Measurements from ENCODE around the gene FBLN2. TPM values are rescaled to one million over a fixed set of nuclear protein-coding genes. Genes with fewer than 3 reads are reported as not detected.

The FBLN2 gene
- polyA plus RNA-seq, 3 donors: 0.08 TPM; not detected in 2

DNA sequence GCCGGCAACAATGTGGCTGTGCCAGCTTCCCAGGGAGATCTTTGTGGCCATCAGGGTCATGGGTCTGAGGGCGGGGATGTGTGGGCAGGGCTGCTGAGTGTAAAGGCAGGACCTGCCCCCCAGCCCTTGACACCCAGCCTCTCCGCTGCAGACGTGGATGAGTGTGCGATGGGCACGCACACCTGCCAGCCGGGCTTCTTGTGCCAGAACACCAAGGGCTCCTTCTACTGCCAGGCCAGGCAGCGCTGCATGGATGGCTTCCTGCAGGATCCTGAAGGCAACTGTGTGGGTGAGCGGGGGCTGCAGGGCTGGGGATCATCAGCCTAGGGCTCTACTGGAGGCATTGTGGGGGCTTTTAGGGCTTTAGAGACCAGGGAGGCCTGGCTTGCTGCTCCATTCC lies 78.8 kb downstream of the FBLN2 start:
- Histone ChIP-seq H3K9ac (ENCODE audit: insufficient read depth, low read length, poor library complexity, severe bottlenecking) (no peak overlapping the region), H3K9me3 (replicated peaks in 1 of 2; ENCODE audit: control insufficient read depth in 1 of 2, insufficient read depth in 1 of 2, low read length in 2 of 2) (no peaks in the 10 kb centered on the region), H2AFZ (ENCODE audit: insufficient read depth, low read depth, low read length, poor library complexity, severe bottlenecking) (no peak overlapping the region), H3K4me2 (replicated peaks; ENCODE audit: extremely low read depth, low read length, poor library complexity, severe bottlenecking) (no peak overlapping the region), H4K20me1 (ENCODE audit: insufficient read depth, low read length) (no peaks in the 10 kb centered on the region), H3K36me3 (replicated peaks in 1 of 2; ENCODE audit: control insufficient read depth in 1 of 2, insufficient read depth in 2 of 2, low read length in 2 of 2) (no peaks in the 10 kb centered on the region), H3K27me3 (ENCODE audit: control insufficient read depth in 2 of 2, insufficient read depth in 2 of 2, low read length in 2 of 2) (no peaks in the 10 kb centered on the region), H3K4me1 (ENCODE audit: control insufficient read depth in 1 of 2, insufficient read depth in 2 of 2, low read length in 2 of 2) (no peaks in the 10 kb centered on the region), H3K4me3 (replicated peaks in 1 of 3; ENCODE audit: low read depth in 2 of 3, low read length in 3 of 3) (no peak overlapping the region), H3K79me2 (ENCODE audit: insufficient read depth, low read length) (no peaks in the 10 kb centered on the region), H3K27ac (ENCODE audit: low read depth in 1 of 2, low read length in 2 of 2) (no peak overlapping the region)
- WGBS (ENCODE audit: insufficient coverage): 98% methylated on average over 7 of the region's 9 CpGs
- no peak overlapping the region for H3K4me3 Mint-ChIP-seq
- no peaks in the 10 kb centered on the region for H3K36me3 Mint-ChIP-seq
- H3K27me3 Mint-ChIP-seq (ENCODE audit: low read depth in 3 of 3): peaks cover 0 to 7% (median 1%) of the 10 kb centered on the region in 3 donors
- intact Hi-C loops (cut with micrococcal nuclease): no loop called here
- no peaks in the 10 kb centered on the region for H3K9me3 Mint-ChIP-seq
- DNase-seq: no peak
- H3K27ac Mint-ChIP-seq: no peak overlapping the region
- no peaks in the 10 kb centered on the region for H3K4me1 Mint-ChIP-seq
- TF ChIP-seq, protein P1, sequence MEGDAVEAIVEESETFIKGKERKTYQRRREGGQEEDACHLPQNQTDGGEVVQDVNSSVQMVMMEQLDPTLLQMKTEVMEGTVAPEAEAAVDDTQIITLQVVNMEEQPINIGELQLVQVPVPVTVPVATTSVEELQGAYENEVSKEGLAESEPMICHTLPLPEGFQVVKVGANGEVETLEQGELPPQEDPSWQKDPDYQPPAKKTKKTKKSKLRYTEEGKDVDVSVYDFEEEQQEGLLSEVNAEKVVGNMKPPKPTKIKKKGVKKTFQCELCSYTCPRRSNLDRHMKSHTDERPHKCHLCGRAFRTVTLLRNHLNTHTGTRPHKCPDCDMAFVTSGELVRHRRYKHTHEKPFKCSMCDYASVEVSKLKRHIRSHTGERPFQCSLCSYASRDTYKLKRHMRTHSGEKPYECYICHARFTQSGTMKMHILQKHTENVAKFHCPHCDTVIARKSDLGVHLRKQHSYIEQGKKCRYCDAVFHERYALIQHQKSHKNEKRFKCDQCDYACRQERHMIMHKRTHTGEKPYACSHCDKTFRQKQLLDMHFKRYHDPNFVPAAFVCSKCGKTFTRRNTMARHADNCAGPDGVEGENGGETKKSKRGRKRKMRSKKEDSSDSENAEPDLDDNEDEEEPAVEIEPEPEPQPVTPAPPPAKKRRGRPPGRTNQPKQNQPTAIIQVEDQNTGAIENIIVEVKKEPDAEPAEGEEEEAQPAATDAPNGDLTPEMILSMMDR (IDR thresholded peaks at IDR 0.05): no peak

DNA sequence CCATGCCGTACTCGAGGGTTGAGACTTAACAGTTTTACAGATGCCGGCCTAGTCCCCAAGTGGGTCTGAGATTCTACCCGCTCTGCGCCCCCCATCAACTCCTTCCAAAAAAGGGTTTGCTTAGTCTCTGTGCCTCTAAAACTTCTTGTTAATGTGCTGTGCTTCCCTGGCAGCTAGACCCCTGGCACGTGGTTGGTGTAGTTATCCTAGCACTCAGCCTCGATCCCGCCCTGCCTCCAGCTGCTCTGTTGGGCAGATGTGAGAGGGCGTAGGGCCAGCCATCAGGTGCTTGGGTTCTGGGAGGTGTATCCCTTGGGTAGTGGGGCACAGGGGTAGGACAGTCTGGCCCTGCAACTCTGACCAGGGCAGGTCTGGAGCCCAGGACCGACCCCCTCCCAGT lies 79.5 kb downstream of the FBLN2 start:
- no peak for DNase-seq
- no peaks in the 10 kb centered on the region for H3K79me2 ChIP-seq (ENCODE audit: insufficient read depth, low read length)
- H3K4me3 ChIP-seq (replicated peaks in 1 of 3; ENCODE audit: low read depth in 2 of 3, low read length in 3 of 3): no peak overlapping the region
- no peak overlapping the region for H3K27ac Mint-ChIP-seq
- 100% methylated on average over 7 of the region's 10 CpGs for WGBS (ENCODE audit: insufficient coverage)
- H3K4me2 ChIP-seq (replicated peaks; ENCODE audit: extremely low read depth, low read length, poor library complexity, severe bottlenecking): no peak overlapping the region
- no peaks in the 10 kb centered on the region for H3K36me3 Mint-ChIP-seq
- no peaks in the 10 kb centered on the region for H3K9me3 ChIP-seq (replicated peaks in 1 of 2; ENCODE audit: control insufficient read depth in 1 of 2, insufficient read depth in 1 of 2, low read length in 2 of 2)
- no peak overlapping the region for H3K4me3 Mint-ChIP-seq
- no peaks in the 10 kb centered on the region for H3K9me3 Mint-ChIP-seq
- no peak overlapping the region for H3K27ac ChIP-seq (ENCODE audit: low read depth in 1 of 2, low read length in 2 of 2)
- intact Hi-C loops (cut with micrococcal nuclease): no loop called here
- TF ChIP-seq, protein P1 (IDR thresholded peaks at IDR 0.05): no peak
- no peaks in the 10 kb centered on the region for H3K27me3 ChIP-seq (ENCODE audit: control insufficient read depth in 2 of 2, insufficient read depth in 2 of 2, low read length in 2 of 2)
- no peaks in the 10 kb centered on the region for H3K4me1 ChIP-seq (ENCODE audit: control insufficient read depth in 1 of 2, insufficient read depth in 2 of 2, low read length in 2 of 2)
- no peaks in the 10 kb centered on the region for H3K36me3 ChIP-seq (replicated peaks in 1 of 2; ENCODE audit: control insufficient read depth in 1 of 2, insufficient read depth in 2 of 2, low read length in 2 of 2)
- H3K9ac ChIP-seq (ENCODE audit: insufficient read depth, low read length, poor library complexity, severe bottlenecking): no peak overlapping the region
- H2AFZ ChIP-seq (ENCODE audit: insufficient read depth, low read depth, low read length, poor library complexity, severe bottlenecking): no peak overlapping the region
- no peaks in the 10 kb centered on the region for H3K4me1 Mint-ChIP-seq
- no peaks in the 10 kb centered on the region for H4K20me1 ChIP-seq (ENCODE audit: insufficient read depth, low read length)
- peaks cover 0 to 7% (median 1%) of the 10 kb centered on the region in 3 donors for H3K27me3 Mint-ChIP-seq (ENCODE audit: low read depth in 3 of 3)

Data from CD14-positive monocyte (primary cell).